ENCODE data around the gene BTBD16.

BTBD16 gene

GRCh38 chr10:122271076-122271475 lies at the start of gene BTBD16:
TSS of gene BTBD16 (plus strand) at chr10:122271296. CDS start at chr10:122275082, 3,786 bp downstream.
- H3K4me1 ChIP-seq (ENCODE audit: insufficient read depth, low read length), result no peaks in the 10 kb centered on the region
- H3K27ac ChIP-seq (ENCODE audit: low read depth, low read length), result no peak within 1 kb of the TSS
- no peak within 1 kb of the TSS for H3K9ac ChIP-seq (ENCODE audit: low read length)
- no peak within 1 kb of the TSS for H3K4me3 ChIP-seq (ENCODE audit: low read depth in 1 of 2, low read length in 2 of 2)
- H3K36me3 ChIP-seq (ENCODE audit: insufficient read depth, low read length), result no peaks in the 10 kb centered on the region
- H3K9me3 ChIP-seq (ENCODE audit: low read length), result no peaks in the 10 kb centered on the region
- no peaks in the 10 kb centered on the region for H3K27me3 ChIP-seq (ENCODE audit: control insufficient read depth in 1 of 2, insufficient read depth in 2 of 2, low read length in 2 of 2)

- Histone ChIP-seq H3K36me3 (ENCODE audit: insufficient read depth, low read length) (peaks cover 67% of the 10 kb centered on the region), H3K27ac (ENCODE audit: low read depth, low read length) (no peak overlapping the region), H3K9ac (ENCODE audit: low read length) (no peak overlapping the region)
These were observed 49.1 kb upstream of the BTBD16 start for GRCh38 chr10:122221958-122222357.

GRCh38 chr10:122222638-122223037 lies 48.5 kb upstream of the BTBD16 start:
- H3K36me3 ChIP-seq (ENCODE audit: insufficient read depth, low read length), result peaks cover 71% of the 10 kb centered on the region
- no peaks in the 10 kb centered on the region for H3K27me3 ChIP-seq (ENCODE audit: control insufficient read depth in 1 of 2, insufficient read depth in 2 of 2, low read length in 2 of 2)
- H3K9me3 ChIP-seq (ENCODE audit: low read length), result no peaks in the 10 kb centered on the region
- H3K27ac ChIP-seq (ENCODE audit: low read depth, low read length), result no peak overlapping the region
- H3K4me3 ChIP-seq (ENCODE audit: low read depth in 1 of 2, low read length in 2 of 2), result no peak overlapping the region
- H3K4me1 ChIP-seq (ENCODE audit: insufficient read depth, low read length), result no peaks in the 10 kb centered on the region
- no peak overlapping the region for H3K9ac ChIP-seq (ENCODE audit: low read length)

More at GRCh38 chr10:122221958-122222357, 49.1 kb upstream of the BTBD16 start:
- H3K4me1 ChIP-seq (ENCODE audit: insufficient read depth, low read length), result no peaks in the 10 kb centered on the region
- H3K4me3 ChIP-seq (ENCODE audit: low read depth in 1 of 2, low read length in 2 of 2), result no peak overlapping the region
- no peaks in the 10 kb centered on the region for H3K27me3 ChIP-seq (ENCODE audit: control insufficient read depth in 1 of 2, insufficient read depth in 2 of 2, low read length in 2 of 2)
- H3K9me3 ChIP-seq (ENCODE audit: low read length), result no peaks in the 10 kb centered on the region

- Histone ChIP-seq H3K27ac (ENCODE audit: low read depth, low read length) (no peak overlapping the region), H3K9me3 (ENCODE audit: low read length) (no peaks in the 10 kb centered on the region), H3K4me1 (ENCODE audit: insufficient read depth, low read length) (no peaks in the 10 kb centered on the region), H3K27me3 (ENCODE audit: control insufficient read depth in 1 of 2, insufficient read depth in 2 of 2, low read length in 2 of 2) (no peaks in the 10 kb centered on the region), H3K4me3 (ENCODE audit: low read depth in 1 of 2, low read length in 2 of 2) (no peak overlapping the region), H3K36me3 (ENCODE audit: insufficient read depth, low read length) (peaks cover 69% of the 10 kb centered on the region), H3K9ac (ENCODE audit: low read length) (no peak overlapping the region)
These were observed 46.9 kb upstream of the BTBD16 start for GRCh38 chr10:122224159-122224558.

- Histone ChIP-seq H3K4me3 (ENCODE audit: low read depth in 1 of 2, low read length in 2 of 2) (no peak overlapping the region), H3K9me3 (ENCODE audit: low read length) (no peaks in the 10 kb centered on the region), H3K4me1 (ENCODE audit: insufficient read depth, low read length) (no peaks in the 10 kb centered on the region), H3K27ac (ENCODE audit: low read depth, low read length) (no peak overlapping the region), H3K9ac (ENCODE audit: low read length) (no peak overlapping the region), H3K36me3 (ENCODE audit: insufficient read depth, low read length) (peaks cover 79% of the 10 kb centered on the region), H3K27me3 (ENCODE audit: control insufficient read depth in 1 of 2, insufficient read depth in 2 of 2, low read length in 2 of 2) (no peaks in the 10 kb centered on the region)
These were observed 45.8 kb upstream of the BTBD16 start for GRCh38 chr10:122225330-122225729.

- Histone ChIP-seq H3K27me3 (ENCODE audit: control insufficient read depth in 1 of 2, insufficient read depth in 2 of 2, low read length in 2 of 2) (no peaks in the 10 kb centered on the region), H3K4me3 (ENCODE audit: low read depth in 1 of 2, low read length in 2 of 2) (no peak overlapping the region), H3K27ac (ENCODE audit: low read depth, low read length) (no peak overlapping the region), H3K36me3 (ENCODE audit: insufficient read depth, low read length) (peaks cover 82% of the 10 kb centered on the region), H3K9me3 (ENCODE audit: low read length) (no peaks in the 10 kb centered on the region), H3K4me1 (ENCODE audit: insufficient read depth, low read length) (no peaks in the 10 kb centered on the region), H3K9ac (ENCODE audit: low read length) (no peak overlapping the region)
These were observed 43.3 kb upstream of the BTBD16 start for GRCh38 chr10:122227754-122228153.

GRCh38 chr10:122229666-122230065 lies 41.4 kb upstream of the BTBD16 start:
- H3K9ac ChIP-seq (ENCODE audit: low read length), result no peak overlapping the region
- no peaks in the 10 kb centered on the region for H3K4me1 ChIP-seq (ENCODE audit: insufficient read depth, low read length)
- H3K27ac ChIP-seq (ENCODE audit: low read depth, low read length), result no peak overlapping the region
- H3K9me3 ChIP-seq (ENCODE audit: low read length), result no peaks in the 10 kb centered on the region
- H3K36me3 ChIP-seq (ENCODE audit: insufficient read depth, low read length), result peaks cover 72% of the 10 kb centered on the region
- no peaks in the 10 kb centered on the region for H3K27me3 ChIP-seq (ENCODE audit: control insufficient read depth in 1 of 2, insufficient read depth in 2 of 2, low read length in 2 of 2)
- no peak overlapping the region for H3K4me3 ChIP-seq (ENCODE audit: low read depth in 1 of 2, low read length in 2 of 2)

- no peaks in the 10 kb centered on the region for H3K27me3 ChIP-seq (ENCODE audit: control insufficient read depth in 1 of 2, insufficient read depth in 2 of 2, low read length in 2 of 2)
- no peak overlapping the region for H3K9ac ChIP-seq (ENCODE audit: low read length)
- H3K27ac ChIP-seq (ENCODE audit: low read depth, low read length), result no peak overlapping the region
- H3K9me3 ChIP-seq (ENCODE audit: low read length), result no peaks in the 10 kb centered on the region
- no peak overlapping the region for H3K4me3 ChIP-seq (ENCODE audit: low read depth in 1 of 2, low read length in 2 of 2)
- H3K36me3 ChIP-seq (ENCODE audit: insufficient read depth, low read length), result peaks cover 67% of the 10 kb centered on the region
- no peaks in the 10 kb centered on the region for H3K4me1 ChIP-seq (ENCODE audit: insufficient read depth, low read length)
These were observed 40.9 kb upstream of the BTBD16 start for GRCh38 chr10:122230222-122230621.

- no peaks in the 10 kb centered on the region for H3K4me1 ChIP-seq (ENCODE audit: insufficient read depth, low read length)
- H3K4me3 ChIP-seq (ENCODE audit: low read depth in 1 of 2, low read length in 2 of 2), result no peak overlapping the region
- no peaks in the 10 kb centered on the region for H3K9me3 ChIP-seq (ENCODE audit: low read length)
- no peaks in the 10 kb centered on the region for H3K27me3 ChIP-seq (ENCODE audit: control insufficient read depth in 1 of 2, insufficient read depth in 2 of 2, low read length in 2 of 2)
- H3K36me3 ChIP-seq (ENCODE audit: insufficient read depth, low read length), result peaks cover 58% of the 10 kb centered on the region
- H3K27ac ChIP-seq (ENCODE audit: low read depth, low read length), result no peak overlapping the region
- no peak overlapping the region for H3K9ac ChIP-seq (ENCODE audit: low read length)
These were observed 38.3 kb upstream of the BTBD16 start for GRCh38 chr10:122232769-122233168.

- Histone ChIP-seq H3K4me1 (ENCODE audit: insufficient read depth, low read length) (no peaks in the 10 kb centered on the region), H3K27ac (ENCODE audit: low read depth, low read length) (no peak overlapping the region), H3K27me3 (ENCODE audit: control insufficient read depth in 1 of 2, insufficient read depth in 2 of 2, low read length in 2 of 2) (no peaks in the 10 kb centered on the region), H3K4me3 (ENCODE audit: low read depth in 1 of 2, low read length in 2 of 2) (no peak overlapping the region), H3K9ac (ENCODE audit: low read length) (no peak overlapping the region), H3K36me3 (ENCODE audit: insufficient read depth, low read length) (peaks cover 52% of the 10 kb centered on the region), H3K9me3 (ENCODE audit: low read length) (no peaks in the 10 kb centered on the region)
These were observed 37.2 kb upstream of the BTBD16 start for GRCh38 chr10:122233857-122234348.

GRCh38 chr10:122234416-122234815 lies 36.7 kb upstream of the BTBD16 start:
- Histone ChIP-seq H3K4me3 (ENCODE audit: low read depth in 1 of 2, low read length in 2 of 2) (no peak overlapping the region), H3K27ac (ENCODE audit: low read depth, low read length) (no peak overlapping the region), H3K4me1 (ENCODE audit: insufficient read depth, low read length) (no peaks in the 10 kb centered on the region), H3K36me3 (ENCODE audit: insufficient read depth, low read length) (peaks cover 53% of the 10 kb centered on the region), H3K9ac (ENCODE audit: low read length) (no peak overlapping the region), H3K9me3 (ENCODE audit: low read length) (no peaks in the 10 kb centered on the region), H3K27me3 (ENCODE audit: control insufficient read depth in 1 of 2, insufficient read depth in 2 of 2, low read length in 2 of 2) (no peaks in the 10 kb centered on the region)

GRCh38 chr10:122236690-122237306 lies 34.3 kb upstream of the BTBD16 start:
- no peaks in the 10 kb centered on the region for H3K27me3 ChIP-seq (ENCODE audit: control insufficient read depth in 1 of 2, insufficient read depth in 2 of 2, low read length in 2 of 2)
- H3K27ac ChIP-seq (ENCODE audit: low read depth, low read length), result no peak overlapping the region
- no peaks in the 10 kb centered on the region for H3K4me1 ChIP-seq (ENCODE audit: insufficient read depth, low read length)
- H3K36me3 ChIP-seq (ENCODE audit: insufficient read depth, low read length), result peaks cover 48% of the 10 kb centered on the region
- no peak overlapping the region for H3K4me3 ChIP-seq (ENCODE audit: low read depth in 1 of 2, low read length in 2 of 2)
- H3K9ac ChIP-seq (ENCODE audit: low read length), result no peak overlapping the region
- H3K9me3 ChIP-seq (ENCODE audit: low read length), result no peaks in the 10 kb centered on the region

Measured in muscle layer of colon (tissue), 2 donors.